Natural killer cell treated with Interleukin-12 subunit alpha and Interleukin-12 subunit beta and Interleukin-15 and Interleukin-18, amount 100 ng/mL, for 72 hours (primary cell): ENCODE results near the gene PTPRS. TPM values are rescaled to one million over a fixed set of nuclear protein-coding genes. Genes with fewer than 3 reads are reported as not detected.

ENCODE experiments used
- total RNA-seq, 2 donors: library from RNA; stranded (reverse); gene quantifications; one replicate each; pipeline ENCODE4 v1.2.3, GENCODE V29; 2022

PTPRS gene
- total RNA-seq, 2 donors from 2014 or later = 0.17 to 0.33 TPM

Other genes with a start within 250 kb of the PTPRS start
- gene ZNRF4, start 114.6 kb upstream of the PTPRS start, total RNA-seq = not detected
- gene TINCR, start 227.1 kb upstream of the PTPRS start, total RNA-seq = 1 to 10 TPM in 1 of 2 donors, under 1 TPM in 1; 0.57 to 2.6 TPM